ENCODE measurements around the gene CDON. TPM values are rescaled to one million over a fixed set of nuclear protein-coding genes. Genes with fewer than 3 reads are reported as not detected.

Gene CDON
- total and polyA plus RNA-seq, 9 of the 15 experiments (the other 6 are each of a cell fraction or from before 2014, with no cell fraction given): 0.08 to 0.64 (median 0.40) TPM

DNA sequence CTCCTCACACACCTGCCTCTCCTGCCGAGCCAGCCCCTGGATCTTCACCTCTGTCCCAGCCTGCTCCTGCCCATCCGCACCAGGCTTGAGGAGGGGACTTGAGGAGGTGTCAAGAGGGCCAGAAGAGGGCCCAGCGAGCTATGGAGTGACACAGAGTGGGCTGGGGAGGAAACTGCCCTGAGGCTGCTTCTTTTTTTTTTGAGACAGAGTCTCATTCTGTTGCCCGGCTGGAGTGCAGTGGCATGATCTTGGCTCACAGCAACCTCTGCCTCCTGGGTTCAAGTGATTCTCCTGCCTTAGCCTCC is 21.9 kb upstream of the CDON start:
- no peaks in the 10 kb centered on the region for H3K9me1 ChIP-seq (ENCODE audit: control insufficient read depth, insufficient read depth, low read length)
- 0% methylated on average over 3 of the region's 4 CpGs for WGBS (ENCODE audit: insufficient coverage, low coverage, missing lambda C conversion rate)
- no peaks in the 10 kb centered on the region for H3K79me2 ChIP-seq (ENCODE audit: control insufficient read depth, insufficient read depth, low read length)
- H4K20me1 ChIP-seq (replicated peaks; ENCODE audit: control insufficient read depth, insufficient read depth, low read length): no peaks in the 10 kb centered on the region; the same call in 1 of the 2 replicates
- no TSS peak for BruUV-seq (replicated peaks)
- FAIRE-seq (no peak), DNase-seq (ENCODE audit: extremely low read depth in 1 of 4, low spot score in 3 of 4) (no peak), ATAC-seq (no peak)
- no peak for TF ChIP-seq NR3C1 (CRISPR knock-in tag; IDR thresholded peaks at IDR 0.05)
- TF ChIP-seq ZNF41 (CRISPR knock-in tag; conservative IDR thresholded peaks at IDR 0.05): no peak
- TF ChIP-seq ZNF77 (CRISPR knock-in tag; IDR thresholded peaks at IDR 0.05): no peak
- ChIA-PET POLR2A (interaction anchor here (1.4 kb wide), 1 partner anchor 10 kb away, joined by 4 read pairs; no protein-coding TSS in a partner anchor), CTCF (ENCODE audit: low intra/inter-chr PET ratio) (no interaction called here)
- no peak overlapping the region for H2AFZ ChIP-seq (ENCODE audit: low read depth, low read length)
- no peaks in the 10 kb centered on the region for H3K36me3 ChIP-seq (ENCODE audit: control insufficient read depth, insufficient read depth, low read length)
- no peaks in the 10 kb centered on the region for H3K4me1 ChIP-seq (replicated peaks in 1 of 2; ENCODE audit: control insufficient read depth in 2 of 2, insufficient read depth in 2 of 2, low read length in 2 of 2)
- peaks cover 20 to 48% of the 10 kb centered on the region in 2 experiments; a peak in 4 of 5 replicates for H3K27me3 ChIP-seq (ENCODE audit: control insufficient read depth in 2 of 2, insufficient read depth in 2 of 2, low read length in 2 of 2)
- no peak overlapping the region for H3K4me2 ChIP-seq (ENCODE audit: insufficient read depth, low read length)
- intact Hi-C loops (cut with micrococcal nuclease): no loop called here
- no peak overlapping the region for H3K4me3 ChIP-seq
- no peaks in the 10 kb centered on the region for H3K9me3 ChIP-seq (replicated peaks; ENCODE audit: control insufficient read depth, insufficient read depth, low read depth, low read length)
- no peak overlapping the region for H3K9ac ChIP-seq (ENCODE audit: insufficient read depth in 1 of 2, low read depth in 2 of 2, low read length in 2 of 2)
- H3K27ac ChIP-seq (ENCODE audit: extremely low read depth, low read depth, low read length): no peak overlapping the region
- in situ Hi-C loops (cut with MboI): no loop called here

- Histone ChIP-seq H3K79me2 (ENCODE audit: control insufficient read depth, insufficient read depth, low read length) (no peaks in the 10 kb centered on the region), H3K9me3 (replicated peaks; ENCODE audit: control insufficient read depth, insufficient read depth, low read depth, low read length) (no peaks in the 10 kb centered on the region), H3K27me3 (ENCODE audit: control insufficient read depth in 2 of 2, insufficient read depth in 2 of 2, low read length in 2 of 2) (peaks cover 20 to 47% of the 10 kb centered on the region in 2 experiments), H4K20me1 (replicated peaks; ENCODE audit: control insufficient read depth, insufficient read depth, low read length) (no peaks in the 10 kb centered on the region; the same call in 1 of the 2 replicates), H3K9me1 (ENCODE audit: control insufficient read depth, insufficient read depth, low read length) (no peaks in the 10 kb centered on the region), H3K36me3 (ENCODE audit: control insufficient read depth, insufficient read depth, low read length) (no peaks in the 10 kb centered on the region), H3K4me3 (no peak overlapping the region), H3K4me2 (ENCODE audit: insufficient read depth, low read length) (no peak overlapping the region), H3K27ac (ENCODE audit: extremely low read depth, low read depth, low read length) (no peak overlapping the region), H2AFZ (ENCODE audit: low read depth, low read length) (no peak overlapping the region), H3K9ac (ENCODE audit: insufficient read depth in 1 of 2, low read depth in 2 of 2, low read length in 2 of 2) (no peak overlapping the region), H3K4me1 (replicated peaks in 1 of 2; ENCODE audit: control insufficient read depth in 2 of 2, insufficient read depth in 2 of 2, low read length in 2 of 2) (no peaks in the 10 kb centered on the region)
- DNase-seq (ENCODE audit: extremely low read depth in 1 of 4, low spot score in 3 of 4) (no peak), ATAC-seq (no peak), FAIRE-seq (no peak)
- no peak for TF ChIP-seq KDM1A (IDR thresholded peaks at IDR 0.05)
- TF ChIP-seq NR2C1 (IDR thresholded peaks at IDR 0.05): no peak
- no peak for TF ChIP-seq NR2C1 (tag; IDR thresholded peaks at IDR 0.05)
- no peak for TF ChIP-seq CSDE1 (IDR thresholded peaks at IDR 0.05)
- TF ChIP-seq ZFPM2 (CRISPR knock-in tag; IDR thresholded peaks at IDR 0.05): no peak
- TF ChIP-seq ZNF696 (CRISPR knock-in tag; conservative IDR thresholded peaks at IDR 0.05): no peak
- TF ChIP-seq, protein P1, sequence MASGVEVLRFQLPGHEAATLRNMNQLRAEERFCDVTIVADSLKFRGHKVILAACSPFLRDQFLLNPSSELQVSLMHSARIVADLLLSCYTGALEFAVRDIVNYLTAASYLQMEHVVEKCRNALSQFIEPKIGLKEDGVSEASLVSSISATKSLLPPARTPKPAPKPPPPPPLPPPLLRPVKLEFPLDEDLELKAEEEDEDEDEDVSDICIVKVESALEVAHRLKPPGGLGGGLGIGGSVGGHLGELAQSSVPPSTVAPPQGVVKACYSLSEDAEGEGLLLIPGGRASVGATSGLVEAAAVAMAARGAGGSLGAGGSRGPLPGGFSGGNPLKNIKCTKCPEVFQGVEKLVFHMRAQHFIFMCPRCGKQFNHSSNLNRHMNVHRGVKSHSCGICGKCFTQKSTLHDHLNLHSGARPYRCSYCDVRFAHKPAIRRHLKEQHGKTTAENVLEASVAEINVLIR (CRISPR knock-in tag; IDR thresholded peaks at IDR 0.05): no peak
- no peak for TF ChIP-seq IFI16 (CRISPR knock-in tag; IDR thresholded peaks at IDR 0.05)
- TF ChIP-seq JUNB (CRISPR knock-in tag; conservative IDR thresholded peaks at IDR 0.05): no peak
- TF ChIP-seq RBM25 (IDR thresholded peaks at IDR 0.05; ENCODE audit: low read depth, low read length, severe bottlenecking): no peak
- no peak for TF ChIP-seq MTF1 (CRISPR knock-in tag; IDR thresholded peaks at IDR 0.05; ENCODE audit: borderline replicate concordance)
- no peak for TF ChIP-seq ZNF445 (CRISPR knock-in tag; IDR thresholded peaks at IDR 0.05; ENCODE audit: low read depth)
- in situ Hi-C loops (cut with MboI) (no loop called here), intact Hi-C loops (cut with micrococcal nuclease) (no loop called here)
- no TSS peak for BruUV-seq (replicated peaks)
- POLR2A ChIA-PET: no interaction called here
- CTCF ChIA-PET (ENCODE audit: low intra/inter-chr PET ratio): no interaction called here
- 3% methylated on average over 12 of the region's 12 CpGs for WGBS (ENCODE audit: insufficient coverage, low coverage, missing lambda C conversion rate)
These were observed 21.4 kb upstream of the CDON start for GRCh38 chr11:126083829-126084607.
